Caco-2 (cell line): ENCODE results near the gene ATP1A2. TPM values are rescaled to one million over a fixed set of nuclear protein-coding genes. Genes with fewer than 3 reads are reported as not detected.

Experiments used
- BruUV-seq: library from RNA; stranded (reverse); fragments of 400-500 nt; replicated peaks from 2 replicates; lab custom pipeline; 2021; lab: Mats Ljungman, UMichigan
- CTCF ChIA-PET: fragments of 300-600 bp; sonication (Branson Sonifier 250); formaldehyde crosslinking; loops from one replicate; lab custom pipeline; 2022; ENCODE audit warnings: antibody characterized with exemption; lab: Charles Lee
- POLR2A ChIA-PET: fragments of 300-600 bp; sonication (Branson Sonifier 250); formaldehyde crosslinking; loops from one replicate; lab custom pipeline; 2022; ENCODE audit warnings: antibody characterized with exemption; lab: Charles Lee
- DNase-seq, 2 experiments: peaks; one replicate each; pipeline versions ENCODE4 v3.0.0 to v3.0.0-alpha.2; 2020 to 2022
- H3K27me3 ChIP-seq: replicated peaks from 2 replicates; pipeline ENCODE4 v1.6.0; 2011; ENCODE audit warnings: low read length; ENCODE audit not compliant: control insufficient read depth, insufficient read depth
- H3K36me3 ChIP-seq: 2 replicates; pipeline ENCODE4 v1.5.1; 2011; ENCODE audit warnings: low read length; ENCODE audit not compliant: control insufficient read depth, insufficient read depth
- H3K4me1 ChIP-seq: fragments of 250-450 bp; sonication (Bioruptor Pico); 2 replicates; pipeline ENCODE4 v1.5.1; 2020; ENCODE audit warnings: mild to moderate bottlenecking
- H3K4me3 ChIP-seq: 2 replicates; pipeline ENCODE4 v1.5.1; 2011; ENCODE audit warnings: low read depth, mild to moderate bottlenecking, control low read depth, low read length
- H3K9me3 ChIP-seq: fragments of 250-450 bp; sonication (Bioruptor Pico); 2 replicates; pipeline ENCODE4 v1.5.1; 2020; ENCODE audit warnings: mild to moderate bottlenecking, moderate library complexity
- H3K27ac Mint-ChIP-seq: one replicate; pipeline ENCODE4 v1.8.0; 2022; ENCODE audit warnings: mixed read lengths; ENCODE audit not compliant: unreplicated experiment
- H3K27me3 Mint-ChIP-seq: one replicate; pipeline ENCODE4 v1.8.0; 2022; ENCODE audit warnings: mixed read lengths; ENCODE audit not compliant: insufficient read depth, unreplicated experiment
- H3K36me3 Mint-ChIP-seq: one replicate; pipeline ENCODE4 v1.8.0; 2022; ENCODE audit warnings: mild to moderate bottlenecking, mixed read lengths; ENCODE audit not compliant: insufficient read depth, unreplicated experiment
- H3K4me1 Mint-ChIP-seq: one replicate; pipeline ENCODE4 v1.8.0; 2022; ENCODE audit warnings: low read depth, mixed read lengths; ENCODE audit not compliant: unreplicated experiment
- H3K4me3 Mint-ChIP-seq: one replicate; pipeline ENCODE4 v1.8.0; 2022; ENCODE audit warnings: mild to moderate bottlenecking, moderate library complexity, mixed read lengths; ENCODE audit not compliant: unreplicated experiment
- H3K9me3 Mint-ChIP-seq: one replicate; pipeline ENCODE4 v1.8.0; 2022; ENCODE audit warnings: mixed read lengths; ENCODE audit not compliant: unreplicated experiment
- intact Hi-C: fragments of 100-400 bp; cut with micrococcal nuclease; formaldehyde crosslinking; loops from one replicate; pipeline ENCODE4 v1.10.0; 2022; ENCODE audit not compliant: unreplicated experiment
- total RNA-seq: library from RNA; stranded (reverse); gene quantifications from 2 replicates; pipeline ENCODE4 v1.2.3, GENCODE V29; 2022
- TF ChIP-seq, protein P1 (sequence below), 2 experiments: fragments of 200-600 bp in 1 of 2; IDR thresholded peaks; 1 replicate in 1 of 2; 2 replicates in 1 of 2; pipeline versions ENCODE4 v1.5.1 to v1.8.0; 2011 to 2022; ENCODE audit warnings: antibody characterized with exemption in 1 of 2, control low read depth in 1 of 2, inconsistent platforms in 1 of 2, low read depth in 1 of 2, low read length in 1 of 2, mild to moderate bottlenecking in 1 of 2, moderate library complexity in 1 of 2; ENCODE audit not compliant: insufficient read depth in 1 of 2, severe bottlenecking in 1 of 2, unreplicated experiment in 1 of 2

The ATP1A2 gene
- total RNA-seq, 1 experiment from 2014 or later = 0.36 TPM

DNA sequence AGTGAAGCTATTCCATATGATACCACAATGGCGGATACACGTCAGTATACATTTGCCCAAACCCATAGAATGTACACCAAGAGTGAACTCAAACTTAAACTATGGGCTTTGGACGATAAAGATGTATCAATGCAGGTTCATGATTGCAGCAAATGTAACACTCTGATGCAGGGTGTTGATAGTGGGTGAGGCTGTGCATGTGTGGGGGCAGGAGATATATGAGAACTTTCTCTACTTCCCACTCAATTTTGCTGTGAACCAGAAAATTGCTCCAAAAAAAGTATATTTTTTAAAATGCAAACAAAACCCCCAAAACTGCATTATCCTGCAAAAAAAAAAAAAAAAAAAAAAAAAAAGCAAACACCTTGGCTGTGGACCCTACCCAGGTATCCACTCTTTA is 3.4 kb downstream of the ATP1A2 start:
- CTCF ChIA-PET = no interaction called here
- no peaks in the 10 kb centered on the region for H3K9me3 Mint-ChIP-seq
- H3K27me3 Mint-ChIP-seq = no peaks in the 10 kb centered on the region
- no peaks in the 10 kb centered on the region for H3K36me3 Mint-ChIP-seq
- H3K9me3 ChIP-seq = no peaks in the 10 kb centered on the region
- intact Hi-C loops = no loop called here
- BruUV-seq = no TSS peak
- no peak for DNase-seq
- no peak overlapping the region for H3K27ac Mint-ChIP-seq
- no peak overlapping the region for H3K4me3 Mint-ChIP-seq
- TF ChIP-seq, protein P1, sequence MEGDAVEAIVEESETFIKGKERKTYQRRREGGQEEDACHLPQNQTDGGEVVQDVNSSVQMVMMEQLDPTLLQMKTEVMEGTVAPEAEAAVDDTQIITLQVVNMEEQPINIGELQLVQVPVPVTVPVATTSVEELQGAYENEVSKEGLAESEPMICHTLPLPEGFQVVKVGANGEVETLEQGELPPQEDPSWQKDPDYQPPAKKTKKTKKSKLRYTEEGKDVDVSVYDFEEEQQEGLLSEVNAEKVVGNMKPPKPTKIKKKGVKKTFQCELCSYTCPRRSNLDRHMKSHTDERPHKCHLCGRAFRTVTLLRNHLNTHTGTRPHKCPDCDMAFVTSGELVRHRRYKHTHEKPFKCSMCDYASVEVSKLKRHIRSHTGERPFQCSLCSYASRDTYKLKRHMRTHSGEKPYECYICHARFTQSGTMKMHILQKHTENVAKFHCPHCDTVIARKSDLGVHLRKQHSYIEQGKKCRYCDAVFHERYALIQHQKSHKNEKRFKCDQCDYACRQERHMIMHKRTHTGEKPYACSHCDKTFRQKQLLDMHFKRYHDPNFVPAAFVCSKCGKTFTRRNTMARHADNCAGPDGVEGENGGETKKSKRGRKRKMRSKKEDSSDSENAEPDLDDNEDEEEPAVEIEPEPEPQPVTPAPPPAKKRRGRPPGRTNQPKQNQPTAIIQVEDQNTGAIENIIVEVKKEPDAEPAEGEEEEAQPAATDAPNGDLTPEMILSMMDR (IDR thresholded peaks at IDR 0.05; ENCODE audit: insufficient read depth in 1 of 2, low read depth in 1 of 2, low read length in 1 of 2, severe bottlenecking in 1 of 2, unreplicated experiment in 1 of 2) = no peak
- no peaks in the 10 kb centered on the region for H3K27me3 ChIP-seq
- peaks cover 6% of the 10 kb centered on the region for H3K4me1 ChIP-seq
- POLR2A ChIA-PET = no interaction called here
- no peak overlapping the region for H3K4me3 ChIP-seq
- H3K4me1 Mint-ChIP-seq = peaks cover 2% of the 10 kb centered on the region
- no peaks in the 10 kb centered on the region for H3K36me3 ChIP-seq

DNA sequence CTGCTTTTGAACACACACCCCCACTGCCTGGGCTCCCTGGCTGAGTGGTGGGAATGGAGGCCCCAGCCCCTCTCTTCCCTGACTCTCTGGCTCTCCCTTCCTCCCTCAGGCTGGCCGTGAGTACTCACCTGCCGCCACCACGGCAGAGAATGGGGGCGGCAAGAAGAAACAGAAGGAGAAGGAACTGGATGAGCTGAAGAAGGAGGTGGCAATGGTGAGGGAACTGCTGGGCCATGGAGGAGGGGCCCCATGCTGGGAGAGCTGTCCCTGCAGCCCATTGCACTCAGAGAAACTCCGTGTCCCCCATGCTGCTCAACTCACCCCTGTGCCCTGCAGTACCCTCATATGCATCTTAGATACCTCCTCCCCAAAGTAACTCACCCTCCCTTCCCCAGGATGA is 5.2 kb downstream of the ATP1A2 start:
- Histone ChIP-seq H3K4me1 (peaks cover 23% of the 10 kb centered on the region), H3K9me3 (no peaks in the 10 kb centered on the region), H3K4me3 (no peak overlapping the region), H3K36me3 (no peaks in the 10 kb centered on the region), H3K27me3 (no peaks in the 10 kb centered on the region)
- Mint-ChIP-seq H3K27me3 (no peaks in the 10 kb centered on the region), H3K4me1 (peaks cover 11% of the 10 kb centered on the region), H3K36me3 (no peaks in the 10 kb centered on the region), H3K9me3 (no peaks in the 10 kb centered on the region), H3K4me3 (no peak overlapping the region), H3K27ac (no peak overlapping the region)
- POLR2A ChIA-PET = no interaction called here
- no TSS peak for BruUV-seq
- CTCF ChIA-PET = no interaction called here
- no peak for DNase-seq
- TF ChIP-seq, protein P1 (IDR thresholded peaks at IDR 0.05; ENCODE audit: insufficient read depth in 1 of 2, low read depth in 1 of 2, low read length in 1 of 2, severe bottlenecking in 1 of 2, unreplicated experiment in 1 of 2) = no peak
- intact Hi-C loops = no loop called here

DNA sequence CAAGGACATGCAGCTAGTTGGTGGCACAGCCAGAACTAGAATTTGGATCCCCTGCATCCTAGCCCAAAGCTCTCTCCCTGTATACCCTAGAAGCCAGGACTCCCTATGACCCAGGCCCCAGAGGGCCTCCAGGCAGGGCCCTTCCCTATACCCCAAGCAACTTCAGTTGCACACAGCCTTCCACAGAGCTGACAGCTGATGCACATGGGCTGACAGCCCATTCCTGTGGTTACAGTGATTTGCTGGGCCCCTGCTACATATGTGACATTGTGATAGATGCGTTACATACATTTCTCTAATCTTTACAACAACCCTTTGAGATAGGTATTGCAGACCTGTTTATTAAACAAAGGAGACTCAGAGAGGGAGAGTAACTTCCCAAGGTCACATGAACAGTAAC is 5.8 kb downstream of the ATP1A2 start:
- no peaks in the 10 kb centered on the region for H3K9me3 Mint-ChIP-seq
- H3K27me3 ChIP-seq = no peaks in the 10 kb centered on the region
- TF ChIP-seq, protein P1 (IDR thresholded peaks at IDR 0.05; ENCODE audit: insufficient read depth in 1 of 2, low read depth in 1 of 2, low read length in 1 of 2, severe bottlenecking in 1 of 2, unreplicated experiment in 1 of 2) = no peak
- CTCF ChIA-PET = no interaction called here
- no peak overlapping the region for H3K4me3 ChIP-seq
- no peak for DNase-seq
- H3K4me3 Mint-ChIP-seq = no peak overlapping the region
- peaks cover 26% of the 10 kb centered on the region for H3K4me1 ChIP-seq
- POLR2A ChIA-PET = no interaction called here
- no peaks in the 10 kb centered on the region for H3K36me3 Mint-ChIP-seq
- H3K27me3 Mint-ChIP-seq = no peaks in the 10 kb centered on the region
- H3K27ac Mint-ChIP-seq = no peak overlapping the region
- intact Hi-C loops = no loop called here
- BruUV-seq = no TSS peak
- H3K9me3 ChIP-seq = no peaks in the 10 kb centered on the region
- H3K4me1 Mint-ChIP-seq = peaks cover 11% of the 10 kb centered on the region
- H3K36me3 ChIP-seq = no peaks in the 10 kb centered on the region
